Measurements from ENCODE around the gene MLEC. TPM values are rescaled to one million over a fixed set of nuclear protein-coding genes. Genes with fewer than 3 reads are reported as not detected.

Gene MLEC
- total and polyA plus RNA-seq, 2 of the 13 experiments (the other 11 are each of a cell fraction or from before 2014, with no cell fraction given) = 49.8 to 156 TPM

- TF ChIP-seq, protein P1, sequence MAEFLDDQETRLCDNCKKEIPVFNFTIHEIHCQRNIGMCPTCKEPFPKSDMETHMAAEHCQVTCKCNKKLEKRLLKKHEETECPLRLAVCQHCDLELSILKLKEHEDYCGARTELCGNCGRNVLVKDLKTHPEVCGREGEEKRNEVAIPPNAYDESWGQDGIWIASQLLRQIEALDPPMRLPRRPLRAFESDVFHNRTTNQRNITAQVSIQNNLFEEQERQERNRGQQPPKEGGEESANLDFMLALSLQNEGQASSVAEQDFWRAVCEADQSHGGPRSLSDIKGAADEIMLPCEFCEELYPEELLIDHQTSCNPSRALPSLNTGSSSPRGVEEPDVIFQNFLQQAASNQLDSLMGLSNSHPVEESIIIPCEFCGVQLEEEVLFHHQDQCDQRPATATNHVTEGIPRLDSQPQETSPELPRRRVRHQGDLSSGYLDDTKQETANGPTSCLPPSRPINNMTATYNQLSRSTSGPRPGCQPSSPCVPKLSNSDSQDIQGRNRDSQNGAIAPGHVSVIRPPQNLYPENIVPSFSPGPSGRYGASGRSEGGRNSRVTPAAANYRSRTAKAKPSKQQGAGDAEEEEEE (CRISPR knock-in tag; IDR thresholded peaks at IDR 0.05; ENCODE audit: borderline replicate concordance) = no peak
- TF ChIP-seq KDM2A (CRISPR knock-in tag; IDR thresholded peaks at IDR 0.05; ENCODE audit: borderline replicate concordance, low read depth) (peak; percentile 86; the same call in 1 of the 2 replicates), MIER2 (CRISPR knock-in tag; IDR thresholded peaks at IDR 0.05) (no peak), IKZF4 (CRISPR knock-in tag; IDR thresholded peaks at IDR 0.05; ENCODE audit: borderline replicate concordance, low read depth, not compliant biosample characterization) (no peak), ZNF430 (CRISPR knock-in tag; IDR thresholded peaks at IDR 0.05) (peak; percentile 88), ZNF3 (CRISPR knock-in tag; IDR thresholded peaks at IDR 0.05) (no peak), MZF1 (CRISPR knock-in tag; IDR thresholded peaks at IDR 0.05; ENCODE audit: borderline replicate concordance) (no peak), MXI1 (IDR thresholded peaks at IDR 0.05; ENCODE audit: borderline replicate concordance, low read depth, low read length) (no peak; the same call in 2 of the 3 replicates), ZNF879 (CRISPR knock-in tag; IDR thresholded peaks at IDR 0.05) (no peak), ZNF558 (CRISPR knock-in tag; IDR thresholded peaks at IDR 0.05; ENCODE audit: borderline replicate concordance) (peak; percentile 24; the same call in 1 of the 2 replicates), DRAP1 (CRISPR knock-in tag; IDR thresholded peaks at IDR 0.05) (peak; percentile 64; the same call in 1 of the 2 replicates), SRSF4 (IDR thresholded peaks at IDR 0.05; ENCODE audit: low read depth, low read length, poor library complexity, severe bottlenecking) (no peak), ZBTB7A (CRISPR knock-in tag; IDR thresholded peaks at IDR 0.05) (peak; percentile 20; the same call in 1 of the 2 replicates), CBX5 (CRISPR knock-in tag; IDR thresholded peaks at IDR 0.05; ENCODE audit: borderline replicate concordance) (no peak), ZNF737 (CRISPR knock-in tag; IDR thresholded peaks at IDR 0.05; ENCODE audit: borderline replicate concordance) (no peak), FOXC1 (CRISPR knock-in tag; IDR thresholded peaks at IDR 0.05; ENCODE audit: borderline replicate concordance) (peak; percentile 59; the same call in 1 of the 2 replicates), ZFY (CRISPR knock-in tag; IDR thresholded peaks at IDR 0.05) (peak; percentile 91), ZNF383 (CRISPR knock-in tag; IDR thresholded peaks at IDR 0.05; ENCODE audit: borderline replicate concordance) (no peak), ZNF251 (CRISPR knock-in tag; IDR thresholded peaks at IDR 0.05) (no peak)
- TF ChIP-seq, protein P2, sequence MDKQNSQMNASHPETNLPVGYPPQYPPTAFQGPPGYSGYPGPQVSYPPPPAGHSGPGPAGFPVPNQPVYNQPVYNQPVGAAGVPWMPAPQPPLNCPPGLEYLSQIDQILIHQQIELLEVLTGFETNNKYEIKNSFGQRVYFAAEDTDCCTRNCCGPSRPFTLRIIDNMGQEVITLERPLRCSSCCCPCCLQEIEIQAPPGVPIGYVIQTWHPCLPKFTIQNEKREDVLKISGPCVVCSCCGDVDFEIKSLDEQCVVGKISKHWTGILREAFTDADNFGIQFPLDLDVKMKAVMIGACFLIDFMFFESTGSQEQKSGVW (CRISPR knock-in tag; IDR thresholded peaks at IDR 0.05; ENCODE audit: borderline replicate concordance) = no peak
- TF ChIP-seq, protein P3, sequence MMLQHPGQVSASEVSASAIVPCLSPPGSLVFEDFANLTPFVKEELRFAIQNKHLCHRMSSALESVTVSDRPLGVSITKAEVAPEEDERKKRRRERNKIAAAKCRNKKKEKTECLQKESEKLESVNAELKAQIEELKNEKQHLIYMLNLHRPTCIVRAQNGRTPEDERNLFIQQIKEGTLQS (CRISPR knock-in tag; IDR thresholded peaks at IDR 0.05) = peak; percentile 33; the same call in 1 of the 2 replicates
- TF ChIP-seq, protein P4, sequence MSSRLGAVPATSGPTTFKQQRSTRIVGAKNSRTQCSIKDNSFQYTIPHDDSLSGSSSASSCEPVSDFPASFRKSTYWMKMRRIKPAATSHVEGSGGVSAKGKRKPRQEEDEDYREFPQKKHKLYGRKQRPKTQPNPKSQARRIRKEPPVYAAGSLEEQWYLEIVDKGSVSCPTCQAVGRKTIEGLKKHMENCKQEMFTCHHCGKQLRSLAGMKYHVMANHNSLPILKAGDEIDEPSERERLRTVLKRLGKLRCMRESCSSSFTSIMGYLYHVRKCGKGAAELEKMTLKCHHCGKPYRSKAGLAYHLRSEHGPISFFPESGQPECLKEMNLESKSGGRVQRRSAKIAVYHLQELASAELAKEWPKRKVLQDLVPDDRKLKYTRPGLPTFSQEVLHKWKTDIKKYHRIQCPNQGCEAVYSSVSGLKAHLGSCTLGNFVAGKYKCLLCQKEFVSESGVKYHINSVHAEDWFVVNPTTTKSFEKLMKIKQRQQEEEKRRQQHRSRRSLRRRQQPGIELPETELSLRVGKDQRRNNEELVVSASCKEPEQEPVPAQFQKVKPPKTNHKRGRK (CRISPR knock-in tag; IDR thresholded peaks at IDR 0.05) = no peak
- TF ChIP-seq, protein P5, sequence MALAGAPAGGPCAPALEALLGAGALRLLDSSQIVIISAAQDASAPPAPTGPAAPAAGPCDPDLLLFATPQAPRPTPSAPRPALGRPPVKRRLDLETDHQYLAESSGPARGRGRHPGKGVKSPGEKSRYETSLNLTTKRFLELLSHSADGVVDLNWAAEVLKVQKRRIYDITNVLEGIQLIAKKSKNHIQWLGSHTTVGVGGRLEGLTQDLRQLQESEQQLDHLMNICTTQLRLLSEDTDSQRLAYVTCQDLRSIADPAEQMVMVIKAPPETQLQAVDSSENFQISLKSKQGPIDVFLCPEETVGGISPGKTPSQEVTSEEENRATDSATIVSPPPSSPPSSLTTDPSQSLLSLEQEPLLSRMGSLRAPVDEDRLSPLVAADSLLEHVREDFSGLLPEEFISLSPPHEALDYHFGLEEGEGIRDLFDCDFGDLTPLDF (CRISPR knock-in tag; IDR thresholded peaks at IDR 0.05) = no peak
Observed at GRCh38 chr12:120725659-120726509, 38.9 kb downstream of the MLEC start, which contains the start of gene ACADS (continued).
